CD4-positive, alpha-beta T cell treated with Interferon gamma for 1 hour (primary cell): ENCODE results near the gene FGFBP3.

ENCODE experiments used
- DNase-seq: peaks from one replicate; pipeline ENCODE4 v3.0.0-alpha.2; 2020

FGFBP3 gene

GRCh38 chr10:91909117-91909677 is at the start of gene FGFBP3:
FGFBP3 (minus strand) TSS chr10:91909486; CDS start chr10:91908969, 517 bp downstream.
- no peak for DNase-seq

GRCh38 chr10:91957091-91957490 is 47.8 kb upstream of the FGFBP3 start:
- no peak for DNase-seq

GRCh38 chr10:91955114-91955513 is 45.8 kb upstream of the FGFBP3 start:
- DNase-seq: no peak

- no peak for DNase-seq
These were observed 44.4 kb upstream of the FGFBP3 start for GRCh38 chr10:91953600-91954160.

- DNase-seq: no peak
These were observed 35.8 kb upstream of the FGFBP3 start for GRCh38 chr10:91944880-91945630.

- no peak for DNase-seq
These were observed 32.1 kb upstream of the FGFBP3 start for GRCh38 chr10:91941426-91941825.

- no peak for DNase-seq
These were observed 30.4 kb upstream of the FGFBP3 start for GRCh38 chr10:91939653-91940052.

GRCh38 chr10:91935886-91936285 is 26.6 kb upstream of the FGFBP3 start:
- DNase-seq: no peak

- DNase-seq: no peak
These were observed 23.5 kb upstream of the FGFBP3 start for GRCh38 chr10:91932737-91933136.

DNA sequence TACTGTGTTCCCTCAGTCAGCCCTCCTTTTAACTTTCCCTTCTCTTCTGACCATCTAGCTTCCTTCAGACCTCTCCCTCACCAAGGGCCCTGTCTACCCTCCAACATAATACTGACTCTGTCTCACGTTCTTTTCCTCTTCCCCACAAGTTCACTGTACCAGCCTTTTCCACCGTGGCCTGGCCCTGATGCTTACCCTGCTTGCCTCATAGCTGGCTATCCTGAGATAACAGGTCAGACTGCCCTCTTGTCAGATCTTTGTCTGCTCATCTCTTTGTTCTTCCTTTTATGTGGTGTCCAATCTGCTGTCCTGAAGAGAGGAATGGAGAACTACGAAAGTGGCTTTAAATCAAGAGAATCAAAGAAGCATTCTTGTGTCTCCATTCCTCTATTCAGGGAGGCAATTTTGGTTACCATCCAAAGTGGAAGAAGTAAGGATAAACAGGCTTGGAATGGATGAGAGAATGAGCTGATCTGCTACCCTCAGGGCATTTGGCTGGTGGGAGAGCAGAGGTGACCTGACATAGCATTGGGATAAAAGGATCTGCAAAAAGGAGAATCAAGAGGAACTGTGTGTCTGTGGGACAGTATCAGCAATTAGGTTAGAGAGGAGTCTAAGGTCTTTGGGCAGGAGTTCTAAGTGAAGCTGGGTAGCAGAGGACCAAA is 22.4 kb upstream of the FGFBP3 start:
- DNase-seq: no peak

DNA sequence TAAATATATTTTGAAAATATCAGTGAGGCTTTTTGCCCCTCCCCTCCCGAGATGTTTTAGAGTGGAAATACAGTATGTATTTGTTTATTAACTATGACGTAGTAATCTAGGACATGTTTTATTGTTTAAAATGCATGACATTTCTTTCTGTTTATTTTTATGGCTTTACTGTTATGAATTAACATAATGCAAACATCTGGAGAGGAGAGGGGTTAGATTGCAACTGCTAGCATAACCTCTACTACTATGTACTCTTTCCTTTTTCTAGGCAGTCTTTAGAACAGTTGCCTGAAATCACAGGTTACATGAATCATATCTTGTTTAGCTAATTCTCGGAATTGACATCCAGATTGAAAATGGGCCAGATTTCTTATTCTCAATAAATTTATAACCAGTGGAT is 21.7 kb upstream of the FGFBP3 start:
- no peak for DNase-seq

DNA sequence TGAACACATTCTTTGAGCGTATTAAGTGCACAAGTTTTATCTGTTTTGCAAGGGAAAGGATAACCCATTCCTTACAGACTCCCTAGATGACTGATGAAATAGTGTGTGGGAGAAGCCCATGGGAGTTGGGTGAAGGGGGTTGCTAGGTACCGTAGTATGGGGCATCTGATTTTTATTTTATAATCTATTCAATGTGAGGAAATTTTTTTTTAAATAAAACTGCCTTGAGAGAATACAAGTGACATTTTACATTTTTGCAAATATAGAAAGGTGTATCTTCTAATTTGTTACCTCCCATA is 15.7 kb upstream of the FGFBP3 start:
- DNase-seq: no peak

DNA sequence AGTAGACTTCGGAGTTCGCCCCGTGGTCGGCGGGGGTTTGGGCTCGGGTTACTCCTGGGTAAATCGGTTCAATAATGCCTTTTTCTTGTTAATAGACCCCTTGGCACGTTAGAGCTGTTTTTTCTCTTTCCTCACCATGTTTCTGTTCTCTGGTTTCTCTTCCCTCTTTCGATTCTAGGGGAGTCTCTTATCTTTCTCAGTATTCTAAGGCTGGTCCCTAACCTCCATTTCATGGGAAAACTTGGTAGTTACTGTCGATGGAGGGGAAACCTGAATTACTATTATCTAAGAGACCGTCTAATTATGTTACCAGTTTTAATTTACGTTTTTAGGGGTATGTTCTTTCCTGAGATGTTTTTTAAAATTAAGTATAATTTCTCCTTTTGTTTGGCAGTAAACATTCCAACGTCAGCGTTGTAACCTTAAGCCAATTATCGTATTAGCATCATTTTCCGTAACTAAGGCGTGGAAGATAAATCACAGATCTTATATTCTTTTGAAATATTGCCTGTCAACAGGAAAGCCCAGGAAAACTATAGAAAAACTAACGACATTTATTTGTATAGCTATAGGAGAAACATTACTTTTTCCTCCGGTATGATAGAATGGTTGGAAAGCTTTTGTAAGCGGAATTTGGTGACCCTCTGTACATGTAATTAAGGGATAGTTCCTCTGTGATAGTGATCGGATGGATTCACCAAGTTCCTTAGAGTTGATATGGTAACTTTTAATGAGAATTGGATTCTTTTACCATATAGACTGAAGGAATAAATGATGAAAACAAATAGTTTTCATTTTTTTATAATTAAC is 15.1 kb upstream of the FGFBP3 start:
- DNase-seq: no peak

DNA sequence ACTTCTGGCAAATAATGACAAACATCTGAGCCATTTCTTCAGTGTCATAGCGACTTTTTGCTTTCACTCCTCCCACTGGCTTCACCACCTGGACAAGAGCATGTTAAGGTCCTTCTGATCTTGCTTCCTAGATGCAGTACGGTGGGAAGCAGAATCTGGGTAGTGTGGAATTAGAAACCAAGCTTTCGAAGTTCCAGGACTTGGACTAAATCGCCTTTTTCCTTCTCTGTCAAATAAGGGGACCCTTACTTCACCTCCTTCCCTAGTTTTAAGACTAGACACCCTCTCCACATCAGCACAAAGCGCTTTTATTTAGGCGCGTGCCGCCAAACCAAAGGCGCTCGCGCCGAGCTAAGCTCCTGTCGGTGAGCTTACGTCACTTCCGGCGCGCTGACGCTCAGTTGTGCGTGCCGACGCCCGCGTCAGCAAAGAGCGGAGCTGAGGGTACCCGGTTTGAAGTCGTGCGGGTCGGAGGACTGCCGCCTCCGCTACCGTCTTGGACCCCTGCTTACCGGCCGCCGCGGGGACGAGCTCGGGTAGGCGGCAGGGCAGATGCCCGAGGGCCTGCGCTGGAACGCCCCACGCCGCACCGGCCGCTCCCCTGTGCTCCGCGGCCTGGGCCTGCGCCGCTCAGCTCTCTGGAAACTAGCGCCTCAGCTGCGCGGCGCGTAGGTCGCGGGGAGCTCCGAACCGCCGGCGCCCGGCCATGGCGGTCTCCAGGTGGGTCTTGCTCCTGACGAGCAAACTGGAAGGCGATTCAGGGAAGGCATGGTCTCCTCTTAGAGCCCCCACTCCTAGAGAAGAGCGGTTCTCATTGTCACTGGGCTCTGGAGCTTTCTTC is 14.3 kb upstream of the FGFBP3 start, which contains the start of gene BTAF1:
BTAF1 (plus strand) TSS at position 400 of the 841 bp plus-strand sequence; CDS start at position 707, 307 bp downstream.
- DNase-seq: peak; percentile 93

GRCh38 chr10:91919651-91920050 is 10.4 kb upstream of the FGFBP3 start:
- no peak for DNase-seq

- DNase-seq: no peak
These were observed 1.2 kb upstream of the FGFBP3 start for GRCh38 chr10:91910467-91910866.

GRCh38 chr10:91908337-91909116 is 759 bp downstream of the FGFBP3 start:
- DNase-seq: peak; percentile 69

GRCh38 chr10:91907914-91908336 is 1.4 kb downstream of the FGFBP3 start:
- DNase-seq: no peak

GRCh38 chr10:91907033-91907594 is 2.2 kb downstream of the FGFBP3 start:
- no peak for DNase-seq

- DNase-seq: peak; percentile 46
These were observed 7.3 kb downstream of the FGFBP3 start for GRCh38 chr10:91901784-91902677.
